Osteoblast (primary cell): Measurements from ENCODE around the gene PLA2R1. TPM values are rescaled to one million over a fixed set of nuclear protein-coding genes. Genes with fewer than 3 reads are reported as not detected.

Experiments
- DNase-seq: peaks from one replicate; pipeline ENCODE4 v3.0.0; 2011; ENCODE audit warnings: low spot score, mixed read lengths; ENCODE audit not compliant: insufficient read length; ENCODE audit errors: missing footprints
- H2AFZ ChIP-seq: 2 replicates; pipeline ENCODE4 v1.6.0; 2011; ENCODE audit warnings: mild to moderate bottlenecking, low read length
- H3K27ac ChIP-seq: 2 replicates; pipeline ENCODE4 v1.5.1; 2011; ENCODE audit warnings: mild to moderate bottlenecking, low read depth, low read length, moderate library complexity
- H3K27me3 ChIP-seq: 2 replicates; pipeline ENCODE4 v1.6.0; 2012; ENCODE audit warnings: mild to moderate bottlenecking, control low read depth, inconsistent platforms, low read length, moderate library complexity; ENCODE audit not compliant: insufficient read depth
- H3K36me3 ChIP-seq: 2 replicates; pipeline ENCODE4 v1.5.1; 2011; ENCODE audit warnings: mild to moderate bottlenecking, low read length, control low read depth, moderate library complexity; ENCODE audit not compliant: insufficient read depth
- H3K4me1 ChIP-seq: 2 replicates; pipeline ENCODE4 v1.5.1; 2011; ENCODE audit warnings: mild to moderate bottlenecking, low read length, control low read depth, moderate library complexity; ENCODE audit not compliant: insufficient read depth
- H3K4me2 ChIP-seq: 2 replicates; pipeline ENCODE4 v1.6.0; 2011; ENCODE audit warnings: mild to moderate bottlenecking, low read length; ENCODE audit not compliant: insufficient read depth
- H3K4me3 ChIP-seq: fragments of 200-600 bp; sonication (generic); 3 replicates; pipeline ENCODE4 v1.5.1; 2012; ENCODE audit warnings: mild to moderate bottlenecking, low read length, inconsistent platforms; ENCODE audit not compliant: insufficient read depth
- H3K79me2 ChIP-seq: 2 replicates; pipeline ENCODE4 v1.6.0; 2012; ENCODE audit warnings: mild to moderate bottlenecking, low read length, control low read depth, inconsistent platforms; ENCODE audit not compliant: insufficient read depth
- H3K9me3 ChIP-seq: 2 replicates; pipeline ENCODE4 v1.5.1; 2011; ENCODE audit warnings: low read depth, low read length, control low read depth
- H4K20me1 ChIP-seq: 2 replicates; pipeline ENCODE4 v1.6.0; 2012; ENCODE audit warnings: mild to moderate bottlenecking, low read length, control low read depth; ENCODE audit not compliant: insufficient read depth
- total RNA-seq: library from RNA; depleted of rRNA; stranded (reverse); fragments of >200 nt; gene quantifications from 2 replicates; pipeline ENCODE4 v1.2.3, GENCODE V29; 2012
- TF ChIP-seq, protein P1 (sequence below): IDR thresholded peaks from 2 replicates; pipeline ENCODE4 v1.5.1; 2011; ENCODE audit warnings: mild to moderate bottlenecking, low read depth, low read length, moderate library complexity; ENCODE audit errors: extremely low read depth

PLA2R1 gene
- total RNA-seq, 1 donor, result 19.9 TPM

DNA sequence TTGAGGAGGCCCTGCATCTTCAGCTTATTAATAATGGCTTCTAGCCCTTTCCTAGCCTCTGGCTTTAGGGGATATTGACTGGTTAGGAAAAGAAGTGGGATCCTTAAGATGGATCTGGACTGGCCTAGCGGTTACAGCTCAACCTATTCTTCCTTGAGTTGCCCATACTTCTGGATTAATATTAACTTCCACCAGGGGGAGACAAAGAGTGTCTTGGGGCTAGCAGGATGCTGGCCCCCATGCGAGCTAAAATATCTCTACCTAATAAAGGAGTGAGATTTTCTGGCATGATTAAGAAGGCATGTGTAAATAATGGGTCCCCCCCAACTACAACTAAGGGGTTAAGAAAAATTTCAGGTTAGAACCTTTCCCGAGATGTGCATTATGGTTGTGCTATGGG lies 23.2 kb upstream of the PLA2R1 start:
- no peaks in the 10 kb centered on the region for H3K4me1 ChIP-seq
- TF ChIP-seq, protein P1, sequence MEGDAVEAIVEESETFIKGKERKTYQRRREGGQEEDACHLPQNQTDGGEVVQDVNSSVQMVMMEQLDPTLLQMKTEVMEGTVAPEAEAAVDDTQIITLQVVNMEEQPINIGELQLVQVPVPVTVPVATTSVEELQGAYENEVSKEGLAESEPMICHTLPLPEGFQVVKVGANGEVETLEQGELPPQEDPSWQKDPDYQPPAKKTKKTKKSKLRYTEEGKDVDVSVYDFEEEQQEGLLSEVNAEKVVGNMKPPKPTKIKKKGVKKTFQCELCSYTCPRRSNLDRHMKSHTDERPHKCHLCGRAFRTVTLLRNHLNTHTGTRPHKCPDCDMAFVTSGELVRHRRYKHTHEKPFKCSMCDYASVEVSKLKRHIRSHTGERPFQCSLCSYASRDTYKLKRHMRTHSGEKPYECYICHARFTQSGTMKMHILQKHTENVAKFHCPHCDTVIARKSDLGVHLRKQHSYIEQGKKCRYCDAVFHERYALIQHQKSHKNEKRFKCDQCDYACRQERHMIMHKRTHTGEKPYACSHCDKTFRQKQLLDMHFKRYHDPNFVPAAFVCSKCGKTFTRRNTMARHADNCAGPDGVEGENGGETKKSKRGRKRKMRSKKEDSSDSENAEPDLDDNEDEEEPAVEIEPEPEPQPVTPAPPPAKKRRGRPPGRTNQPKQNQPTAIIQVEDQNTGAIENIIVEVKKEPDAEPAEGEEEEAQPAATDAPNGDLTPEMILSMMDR, result peak; percentile 22

DNA sequence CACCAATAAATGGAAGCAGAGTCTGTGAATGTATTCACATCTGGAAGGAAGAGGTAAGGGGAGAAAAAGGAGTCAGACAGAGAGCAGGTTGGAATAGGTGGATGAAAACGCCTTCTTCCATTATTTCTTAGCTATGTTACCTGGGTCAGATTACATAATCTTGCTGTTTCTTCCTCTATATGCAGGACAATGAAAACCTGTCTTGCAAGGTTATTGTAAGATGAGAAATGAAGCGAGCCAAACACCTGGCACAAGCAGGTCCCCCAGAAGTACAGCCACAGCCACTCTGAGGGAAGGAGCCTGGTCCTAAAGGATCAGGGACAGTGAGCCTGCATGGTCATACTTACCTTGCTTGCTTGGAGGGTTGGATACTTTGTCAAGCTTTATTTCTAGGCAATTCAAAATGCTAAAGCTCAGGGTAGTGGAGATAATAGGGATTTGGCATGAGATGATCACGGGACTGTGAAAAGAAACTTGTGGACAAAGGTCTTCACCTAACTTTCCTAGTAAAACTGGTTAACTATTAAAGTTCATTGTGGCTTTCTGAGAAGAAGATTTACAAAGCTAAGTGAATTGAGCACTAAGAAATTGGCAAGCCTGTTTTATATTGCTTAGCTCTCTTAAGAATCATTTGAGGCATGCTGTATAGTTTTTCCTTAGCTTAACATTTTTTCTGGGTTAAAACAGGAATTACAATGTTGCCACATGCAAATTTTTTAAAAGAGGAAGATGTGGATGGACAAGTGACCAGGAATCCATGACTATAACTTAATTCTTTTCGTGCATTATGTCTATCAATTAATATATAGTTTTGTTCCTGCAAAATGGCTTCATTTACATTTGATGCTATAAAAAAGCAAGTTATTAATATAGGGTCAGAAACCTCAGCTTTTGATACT lies 15.7 kb upstream of the PLA2R1 start:
- H3K4me2 ChIP-seq, result no peak overlapping the region
- TF ChIP-seq, protein P1, result no peak
- no peaks in the 10 kb centered on the region for H4K20me1 ChIP-seq
- no peaks in the 10 kb centered on the region for H3K79me2 ChIP-seq
- H3K9me3 ChIP-seq, result no peaks in the 10 kb centered on the region
- H3K36me3 ChIP-seq, result no peaks in the 10 kb centered on the region
- no peak overlapping the region for H3K27ac ChIP-seq
- no peaks in the 10 kb centered on the region for H3K27me3 ChIP-seq
- H2AFZ ChIP-seq, result no peak overlapping the region
- peaks cover 13% of the 10 kb centered on the region for H3K4me1 ChIP-seq
- no peak for DNase-seq
- H3K4me3 ChIP-seq, result no peak overlapping the region

More for the DNA sequence above, 23.2 kb upstream of the PLA2R1 start:
- Histone ChIP-seq H3K79me2 (no peaks in the 10 kb centered on the region), H3K9me3 (peaks cover 23% of the 10 kb centered on the region), H3K27ac (no peak overlapping the region), H3K4me2 (no peak overlapping the region), H3K4me3 (no peak overlapping the region), H3K36me3 (no peaks in the 10 kb centered on the region), H2AFZ (no peak overlapping the region), H4K20me1 (no peaks in the 10 kb centered on the region), H3K27me3 (no peaks in the 10 kb centered on the region)
- no peak for DNase-seq

DNA sequence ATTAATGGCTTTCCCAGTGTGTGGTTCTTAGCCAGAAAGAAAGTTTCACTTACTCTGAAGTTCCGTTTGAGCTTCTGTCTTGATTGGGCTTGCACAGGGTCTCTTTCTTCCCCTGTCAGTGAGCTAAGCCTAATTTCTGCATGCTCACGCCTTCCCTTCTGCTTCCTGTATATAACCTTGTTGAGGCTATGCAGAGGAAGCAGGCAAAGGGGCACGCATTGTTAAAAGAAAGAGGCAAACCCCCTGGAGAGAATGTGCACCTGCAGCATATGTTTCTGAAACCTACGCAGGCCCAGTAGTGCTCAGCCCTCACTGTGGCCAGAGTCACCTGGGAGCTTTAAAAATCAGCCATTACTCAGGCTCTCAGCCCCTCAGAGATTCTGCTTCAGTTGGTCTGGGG lies 14.5 kb upstream of the PLA2R1 start:
- H3K4me2 ChIP-seq, result no peak overlapping the region

DNA sequence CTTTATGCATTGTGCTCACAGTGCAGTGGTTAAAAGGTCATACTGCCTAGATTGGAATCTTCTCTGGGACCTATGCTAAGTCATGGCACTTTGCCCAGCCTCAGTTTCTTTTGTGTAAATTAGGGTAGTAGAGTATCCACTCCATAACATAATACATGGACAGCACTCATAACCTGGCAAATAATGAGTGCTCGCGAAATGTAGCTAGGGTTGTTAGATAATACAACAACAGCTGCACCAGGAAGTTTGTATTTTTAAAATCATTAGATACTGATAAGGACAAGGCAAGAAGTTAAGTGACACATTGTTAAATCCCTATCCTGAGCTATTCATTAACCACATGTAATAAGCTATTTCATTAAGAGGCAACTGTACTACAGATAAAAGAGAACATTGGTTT lies 13.8 kb upstream of the PLA2R1 start:
- H2AFZ ChIP-seq, result no peak overlapping the region
- peaks cover 13% of the 10 kb centered on the region for H3K4me1 ChIP-seq
- TF ChIP-seq, protein P1, result no peak
- no peak overlapping the region for H3K4me3 ChIP-seq
- no peaks in the 10 kb centered on the region for H3K79me2 ChIP-seq
- H3K4me2 ChIP-seq, result no peak overlapping the region
- no peaks in the 10 kb centered on the region for H3K9me3 ChIP-seq
- H3K27me3 ChIP-seq, result no peaks in the 10 kb centered on the region
- H4K20me1 ChIP-seq, result no peaks in the 10 kb centered on the region
- H3K27ac ChIP-seq, result no peak overlapping the region
- H3K36me3 ChIP-seq, result no peaks in the 10 kb centered on the region
- no peak for DNase-seq

More for the DNA sequence above, 14.5 kb upstream of the PLA2R1 start:
- Histone ChIP-seq H3K4me3 (no peak overlapping the region), H3K4me1 (peaks cover 13% of the 10 kb centered on the region), H3K36me3 (no peaks in the 10 kb centered on the region), H3K27me3 (no peaks in the 10 kb centered on the region), H4K20me1 (no peaks in the 10 kb centered on the region), H3K9me3 (no peaks in the 10 kb centered on the region), H2AFZ (no peak overlapping the region), H3K27ac (no peak overlapping the region), H3K79me2 (no peaks in the 10 kb centered on the region)
- no peak for DNase-seq
- TF ChIP-seq, protein P1, result no peak
